Measurements from ENCODE around the gene DNAJC12.

DNA sequence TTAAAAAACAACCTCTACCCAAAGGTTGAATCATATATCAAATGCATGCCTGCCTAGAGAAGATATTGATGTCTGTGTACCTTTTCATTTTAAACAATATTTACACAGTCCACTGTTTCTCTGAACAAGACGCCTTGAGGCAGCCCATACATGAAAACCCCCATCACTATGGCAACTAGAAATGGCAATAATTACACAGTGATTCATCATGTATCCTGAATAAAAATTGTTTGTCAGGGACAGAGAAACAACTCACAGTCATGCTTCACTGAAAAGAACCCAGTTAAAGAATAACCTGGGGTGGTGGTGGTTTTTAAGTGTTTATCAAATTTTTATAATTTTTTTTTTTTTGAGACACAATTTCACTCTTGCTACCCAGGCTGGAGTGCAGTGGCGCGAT, 19.7 kb downstream of the DNAJC12 start:
- TF ChIP-seq, protein P1, sequence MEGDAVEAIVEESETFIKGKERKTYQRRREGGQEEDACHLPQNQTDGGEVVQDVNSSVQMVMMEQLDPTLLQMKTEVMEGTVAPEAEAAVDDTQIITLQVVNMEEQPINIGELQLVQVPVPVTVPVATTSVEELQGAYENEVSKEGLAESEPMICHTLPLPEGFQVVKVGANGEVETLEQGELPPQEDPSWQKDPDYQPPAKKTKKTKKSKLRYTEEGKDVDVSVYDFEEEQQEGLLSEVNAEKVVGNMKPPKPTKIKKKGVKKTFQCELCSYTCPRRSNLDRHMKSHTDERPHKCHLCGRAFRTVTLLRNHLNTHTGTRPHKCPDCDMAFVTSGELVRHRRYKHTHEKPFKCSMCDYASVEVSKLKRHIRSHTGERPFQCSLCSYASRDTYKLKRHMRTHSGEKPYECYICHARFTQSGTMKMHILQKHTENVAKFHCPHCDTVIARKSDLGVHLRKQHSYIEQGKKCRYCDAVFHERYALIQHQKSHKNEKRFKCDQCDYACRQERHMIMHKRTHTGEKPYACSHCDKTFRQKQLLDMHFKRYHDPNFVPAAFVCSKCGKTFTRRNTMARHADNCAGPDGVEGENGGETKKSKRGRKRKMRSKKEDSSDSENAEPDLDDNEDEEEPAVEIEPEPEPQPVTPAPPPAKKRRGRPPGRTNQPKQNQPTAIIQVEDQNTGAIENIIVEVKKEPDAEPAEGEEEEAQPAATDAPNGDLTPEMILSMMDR (IDR thresholded peaks at IDR 0.05) = no peak
- TF ChIP-seq EZH2 (IDR thresholded peaks at IDR 0.05; ENCODE audit: borderline replicate concordance, insufficient read depth, low read depth, low read length, poor library complexity, severe bottlenecking) = no peak
